Karpas-422 (cell line): ENCODE results near the gene CHSY3. TPM values are rescaled to one million over a fixed set of nuclear protein-coding genes. Genes with fewer than 3 reads are reported as not detected.

ENCODE experiments used
- DNase-seq: peaks from one replicate; pipeline ENCODE4 v3.0.0-alpha.2; 2015
- H2AFZ ChIP-seq: fragments of 200-600 bp; sonication (generic); 2 replicates; pipeline ENCODE4 v1.6.1; 2014; ENCODE audit warnings: antibody characterized with exemption, low read length, mixed read lengths
- H3K27ac ChIP-seq: fragments of 200-600 bp; sonication (generic); 2 replicates; pipeline ENCODE4 v1.5.1; 2014; ENCODE audit warnings: mild to moderate bottlenecking, low read length, moderate library complexity
- H3K27me3 ChIP-seq: fragments of 200-600 bp; sonication (generic); 2 replicates; pipeline ENCODE4 v1.6.1; 2014; ENCODE audit warnings: low read length, mixed read lengths
- H3K36me3 ChIP-seq: fragments of 200-600 bp; sonication (generic); 2 replicates; pipeline ENCODE4 v1.6.1; 2014; ENCODE audit warnings: low read length, mixed read lengths; ENCODE audit not compliant: insufficient read depth
- H3K4me1 ChIP-seq: fragments of 200-600 bp; sonication (generic); 2 replicates; pipeline ENCODE4 v1.6.1; 2014; ENCODE audit warnings: mild to moderate bottlenecking, low read length, mixed read lengths
- H3K4me2 ChIP-seq: fragments of 200-600 bp; sonication (generic); 2 replicates; pipeline ENCODE4 v1.6.1; 2014; ENCODE audit warnings: low read length, low read depth, mild to moderate bottlenecking; ENCODE audit not compliant: poor library complexity, severe bottlenecking
- H3K4me3 ChIP-seq: fragments of 200-600 bp; sonication (generic); 2 replicates; pipeline ENCODE4 v1.5.1; 2014; ENCODE audit warnings: mild to moderate bottlenecking, antibody characterized with exemption, low read length, mixed read lengths
- H3K79me2 ChIP-seq: fragments of 200-600 bp; sonication (generic); 2 replicates; pipeline ENCODE4 v1.6.1; 2014; ENCODE audit warnings: mild to moderate bottlenecking, low read length, mixed read lengths
- H3K9ac ChIP-seq: fragments of 200-600 bp; sonication (generic); 2 replicates; pipeline ENCODE4 v1.6.0; 2014; ENCODE audit warnings: low read length
- H3K9me2 ChIP-seq: fragments of 200-600 bp; sonication (generic), shearing (Covaris generic); replicated peaks from 2 replicates; pipeline ENCODE4 v1.6.0; 2014; ENCODE audit warnings: mild to moderate bottlenecking, low read length, moderate library complexity; ENCODE audit not compliant: insufficient read depth
- H3K9me3 ChIP-seq: fragments of 300-700, 200-600 bp; sonication (generic); 2 replicates; pipeline ENCODE4 v1.6.1; 2014; ENCODE audit warnings: low read length, mixed read lengths
- H4K20me1 ChIP-seq: fragments of 200-600 bp; sonication (generic); 2 replicates; pipeline ENCODE4 v1.6.1; 2014; ENCODE audit warnings: mild to moderate bottlenecking, antibody characterized with exemption, low read length, low read depth; ENCODE audit not compliant: insufficient read depth
- total RNA-seq: library from RNA; depleted of rRNA; stranded (reverse); fragments of >200 nt; shearing (Covaris generic); gene quantifications from 2 replicates; pipeline ENCODE4 v1.2.3, GENCODE V29; 2014; ENCODE audit warnings: low replicate concordance

Gene CHSY3
- total RNA-seq, 1 experiment from 2014 or later, result not detected

DNA sequence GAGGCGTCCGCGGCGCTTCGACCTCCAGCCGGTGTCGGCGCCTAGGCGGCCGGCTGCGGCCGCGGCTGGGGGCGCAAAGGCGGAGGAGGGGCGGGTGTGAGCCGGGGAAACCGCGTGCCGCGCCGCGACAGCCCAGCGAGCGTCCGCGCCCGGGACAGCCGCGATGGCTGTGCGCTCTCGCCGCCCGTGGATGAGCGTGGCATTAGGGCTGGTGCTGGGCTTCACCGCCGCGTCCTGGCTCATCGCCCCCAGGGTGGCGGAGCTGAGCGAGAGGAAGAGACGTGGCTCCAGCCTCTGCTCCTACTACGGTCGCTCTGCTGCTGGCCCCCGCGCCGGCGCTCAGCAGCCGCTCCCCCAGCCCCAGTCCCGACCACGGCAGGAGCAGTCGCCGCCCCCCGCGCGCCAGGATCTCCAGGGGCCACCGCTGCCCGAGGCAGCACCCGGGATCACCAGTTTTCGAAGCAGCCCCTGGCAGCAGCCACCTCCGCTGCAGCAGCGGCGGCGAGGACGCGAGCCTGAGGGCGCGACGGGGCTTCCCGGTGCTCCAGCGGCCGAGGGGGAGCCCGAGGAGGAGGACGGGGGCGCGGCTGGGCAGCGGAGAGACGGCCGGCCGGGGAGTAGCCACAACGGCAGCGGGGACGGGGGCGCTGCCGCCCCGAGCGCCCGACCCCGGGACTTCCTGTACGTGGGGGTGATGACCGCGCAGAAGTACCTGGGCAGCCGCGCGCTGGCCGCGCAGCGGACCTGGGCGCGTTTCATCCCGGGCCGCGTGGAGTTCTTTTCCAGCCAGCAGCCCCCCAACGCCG is 605 bp downstream of the CHSY3 start:
- Histone ChIP-seq H3K4me2 (no peak overlapping the region), H3K4me1 (no peaks in the 10 kb centered on the region), H3K9ac (no peak overlapping the region), H3K79me2 (no peaks in the 10 kb centered on the region), H3K27ac (no peak overlapping the region), H3K27me3 (no peaks in the 10 kb centered on the region), H3K9me2 (no peaks in the 10 kb centered on the region), H3K4me3 (no peak overlapping the region), H2AFZ (no peak overlapping the region), H3K36me3 (no peaks in the 10 kb centered on the region), H3K9me3 (no peaks in the 10 kb centered on the region), H4K20me1 (no peaks in the 10 kb centered on the region)
- no peak for DNase-seq

DNA sequence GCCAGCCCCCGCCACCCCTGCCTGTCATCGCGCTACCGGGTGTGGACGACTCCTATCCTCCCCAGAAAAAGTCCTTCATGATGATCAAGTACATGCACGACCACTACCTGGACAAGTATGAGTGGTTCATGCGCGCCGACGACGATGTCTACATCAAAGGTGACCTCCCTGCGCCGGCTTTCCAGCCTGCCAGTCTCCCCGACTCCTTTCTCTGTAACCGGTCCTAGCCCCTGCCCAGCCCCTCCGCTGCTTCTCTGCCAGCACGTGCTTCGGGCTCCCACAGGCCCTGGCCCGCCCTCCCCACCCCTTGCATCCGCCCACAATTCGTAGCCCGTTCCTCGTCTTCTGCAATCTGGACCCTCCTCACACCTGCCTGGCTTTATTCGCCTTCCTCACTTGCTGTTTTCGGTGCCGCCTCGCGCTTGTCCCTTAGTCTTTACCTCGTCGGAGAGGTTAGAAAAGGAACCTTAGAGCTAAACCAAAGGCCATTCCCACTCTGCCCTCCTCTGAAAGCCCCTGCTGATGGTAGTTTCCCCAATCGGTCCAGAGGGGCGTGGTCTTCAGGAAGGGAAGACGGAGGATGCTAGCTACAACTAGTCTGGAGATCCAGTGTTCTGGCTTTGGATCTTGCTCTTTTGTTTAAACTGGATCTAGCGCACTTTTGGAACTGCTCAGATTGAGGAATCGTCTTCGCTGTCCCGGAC is 1.4 kb downstream of the CHSY3 start:
- Histone ChIP-seq H3K27ac (no peak overlapping the region), H3K9me2 (no peaks in the 10 kb centered on the region), H3K4me2 (no peak overlapping the region), H3K4me3 (no peak overlapping the region), H3K27me3 (no peaks in the 10 kb centered on the region), H3K36me3 (no peaks in the 10 kb centered on the region), H3K79me2 (no peaks in the 10 kb centered on the region), H3K9ac (no peak overlapping the region), H3K9me3 (no peaks in the 10 kb centered on the region), H4K20me1 (no peaks in the 10 kb centered on the region), H3K4me1 (no peaks in the 10 kb centered on the region), H2AFZ (no peak overlapping the region)
- no peak for DNase-seq

DNA sequence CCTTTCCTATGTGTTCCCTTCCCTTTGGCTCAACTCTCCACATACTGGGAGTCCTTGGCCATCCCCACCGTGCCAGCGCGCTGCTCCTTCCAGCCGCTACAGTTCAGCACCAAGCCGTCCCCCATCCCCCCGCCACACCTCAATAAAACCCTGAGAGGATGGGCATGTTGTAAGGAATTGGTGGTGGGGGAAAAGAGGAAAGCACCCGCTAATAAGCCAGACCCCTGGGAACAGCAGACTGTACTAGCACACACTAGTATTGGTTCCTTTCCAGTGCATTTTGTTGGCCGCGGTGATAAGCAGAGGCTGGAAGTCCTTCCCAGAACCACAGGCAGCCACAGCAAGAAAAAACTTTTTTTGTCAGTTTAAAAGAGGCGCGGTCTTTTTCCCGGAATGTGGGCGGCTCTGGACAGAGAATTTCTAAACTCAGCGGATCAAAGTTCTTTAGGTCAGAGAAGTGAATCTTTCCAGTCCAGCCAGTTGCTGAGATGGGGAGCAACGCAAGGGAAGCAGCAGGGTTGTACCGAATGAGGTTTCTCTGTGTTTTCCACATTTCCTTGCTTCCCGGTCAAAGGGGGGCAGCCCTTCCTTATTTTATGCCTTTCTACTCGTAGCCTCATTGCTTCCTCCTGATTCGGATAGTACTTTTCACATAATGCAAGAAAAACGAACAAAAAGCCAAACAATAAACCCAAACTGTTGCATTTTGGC is 2.1 kb downstream of the CHSY3 start:
- Histone ChIP-seq H3K27me3 (no peaks in the 10 kb centered on the region), H3K4me3 (no peak overlapping the region), H4K20me1 (no peaks in the 10 kb centered on the region), H3K4me2 (no peak overlapping the region), H3K27ac (no peak overlapping the region), H3K9ac (no peak overlapping the region), H3K36me3 (no peaks in the 10 kb centered on the region), H3K79me2 (no peaks in the 10 kb centered on the region), H2AFZ (no peak overlapping the region), H3K4me1 (no peaks in the 10 kb centered on the region), H3K9me3 (no peaks in the 10 kb centered on the region), H3K9me2 (no peaks in the 10 kb centered on the region)
- DNase-seq, result no peak

DNA sequence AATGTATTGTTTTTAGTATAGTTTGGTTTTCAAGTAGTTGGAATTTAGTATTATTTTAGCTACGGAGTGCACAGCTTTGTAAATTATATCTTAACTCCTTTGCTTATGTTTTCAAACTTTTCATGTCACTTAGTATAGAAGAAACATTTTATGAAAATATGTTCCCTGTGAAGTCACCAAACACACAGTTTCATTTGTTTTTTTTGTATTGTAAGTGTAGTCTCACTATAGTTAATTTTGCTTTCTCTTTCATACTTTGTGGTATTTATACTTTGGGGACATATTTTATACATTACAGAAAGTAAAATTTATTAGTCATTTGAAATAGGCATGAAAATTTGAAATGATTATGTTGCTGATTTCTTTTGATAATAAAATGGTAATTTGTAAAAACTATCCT is 5.0 kb downstream of the CHSY3 start:
- Histone ChIP-seq H4K20me1 (no peaks in the 10 kb centered on the region), H3K27me3 (no peaks in the 10 kb centered on the region), H3K9me3 (no peaks in the 10 kb centered on the region), H2AFZ (no peak overlapping the region), H3K9ac (no peak overlapping the region), H3K27ac (no peak overlapping the region), H3K79me2 (no peaks in the 10 kb centered on the region), H3K36me3 (no peaks in the 10 kb centered on the region), H3K4me1 (no peaks in the 10 kb centered on the region), H3K4me3 (no peak overlapping the region), H3K4me2 (no peak overlapping the region), H3K9me2 (no peaks in the 10 kb centered on the region)
- no peak for DNase-seq

DNA sequence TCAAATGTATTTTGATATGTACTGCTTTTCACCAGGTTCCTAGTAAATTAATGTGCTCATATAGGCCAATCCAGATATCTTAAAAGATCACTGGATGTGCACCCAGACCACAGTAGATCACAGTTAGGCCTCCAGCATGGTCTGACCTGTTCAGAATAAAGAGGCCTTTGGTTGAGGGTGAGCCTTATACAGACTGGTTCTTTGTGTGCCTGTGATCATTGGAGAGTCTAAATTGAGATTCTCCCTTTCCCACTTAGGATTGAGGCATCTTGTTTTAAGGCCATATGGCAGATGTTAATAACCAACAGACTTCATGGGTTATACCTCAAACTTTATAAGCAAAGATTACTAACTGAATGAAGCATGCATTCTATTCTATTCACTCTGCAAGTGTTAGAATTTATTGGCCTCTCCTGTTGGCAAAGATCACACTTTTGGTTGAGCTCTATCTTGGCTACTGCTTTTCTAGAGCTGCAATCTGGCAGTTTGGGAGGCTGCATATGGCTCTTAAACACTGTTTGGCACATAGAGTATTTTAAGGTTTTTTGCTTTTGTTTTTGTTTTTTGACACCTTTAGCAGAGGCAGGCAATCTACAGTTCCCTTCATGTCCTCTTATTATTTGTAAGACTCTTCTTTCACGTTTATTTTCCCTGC is 8.5 kb downstream of the CHSY3 start:
- no peak for DNase-seq
- Histone ChIP-seq H3K4me2 (no peak overlapping the region), H2AFZ (no peak overlapping the region), H3K79me2 (no peaks in the 10 kb centered on the region), H3K4me3 (no peak overlapping the region), H3K9ac (no peak overlapping the region), H3K27ac (no peak overlapping the region), H3K27me3 (no peaks in the 10 kb centered on the region), H3K36me3 (no peaks in the 10 kb centered on the region), H3K9me2 (no peaks in the 10 kb centered on the region), H4K20me1 (no peaks in the 10 kb centered on the region), H3K4me1 (no peaks in the 10 kb centered on the region), H3K9me3 (no peaks in the 10 kb centered on the region)

DNA sequence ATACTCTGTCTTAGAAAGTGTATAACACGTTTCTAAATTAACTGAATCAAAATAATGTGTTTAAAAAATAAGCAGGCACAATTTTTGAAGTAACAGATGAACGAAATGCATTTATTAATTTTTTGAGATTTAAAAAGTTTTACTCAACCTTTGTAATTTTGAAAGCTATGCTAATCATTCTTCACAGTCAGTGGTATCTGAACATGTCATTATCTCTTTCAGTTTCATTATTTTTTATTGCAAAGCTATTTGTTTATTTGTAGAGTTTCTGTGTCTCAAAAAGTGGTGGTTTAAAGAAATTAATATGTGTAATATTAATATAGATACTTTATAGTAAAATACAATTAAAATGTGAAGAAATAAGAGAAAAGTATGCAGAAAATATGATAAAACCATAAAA is 11.2 kb downstream of the CHSY3 start:
- Histone ChIP-seq H3K9me2 (no peaks in the 10 kb centered on the region), H3K4me1 (no peaks in the 10 kb centered on the region), H2AFZ (no peak overlapping the region), H3K36me3 (no peaks in the 10 kb centered on the region), H3K79me2 (no peaks in the 10 kb centered on the region), H3K9ac (no peak overlapping the region), H3K4me3 (no peak overlapping the region), H3K27ac (no peak overlapping the region), H3K9me3 (no peaks in the 10 kb centered on the region), H3K27me3 (no peaks in the 10 kb centered on the region), H4K20me1 (no peaks in the 10 kb centered on the region), H3K4me2 (no peak overlapping the region)
- DNase-seq, result no peak

DNA sequence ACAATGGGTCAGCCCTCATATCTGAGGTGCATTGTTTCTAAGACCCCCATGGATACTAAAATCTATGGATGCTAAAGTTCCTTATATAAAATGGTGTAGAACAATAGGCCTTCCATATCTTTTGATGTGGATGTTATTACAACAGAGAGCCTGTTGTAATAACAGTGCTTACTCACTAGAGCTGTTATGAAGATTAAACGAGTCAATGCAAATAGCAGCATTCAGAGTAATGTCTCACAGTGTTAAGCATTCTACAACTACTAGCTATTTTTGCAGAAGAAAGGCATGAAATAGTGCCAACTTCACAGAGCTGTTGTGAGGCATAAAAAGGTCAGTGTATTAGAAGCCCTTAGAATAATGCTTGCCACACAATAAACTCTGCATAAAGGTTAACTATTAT is 13.0 kb downstream of the CHSY3 start:
- H3K9me2 ChIP-seq, result no peaks in the 10 kb centered on the region
- no peak overlapping the region for H3K27ac ChIP-seq
- DNase-seq, result no peak
- no peaks in the 10 kb centered on the region for H4K20me1 ChIP-seq
- no peaks in the 10 kb centered on the region for H3K79me2 ChIP-seq
- H3K9me3 ChIP-seq, result no peaks in the 10 kb centered on the region
- H3K9ac ChIP-seq, result no peak overlapping the region
- no peak overlapping the region for H2AFZ ChIP-seq
- no peaks in the 10 kb centered on the region for H3K36me3 ChIP-seq
- H3K4me2 ChIP-seq, result no peak overlapping the region
- H3K4me3 ChIP-seq, result no peak overlapping the region
- H3K27me3 ChIP-seq, result no peaks in the 10 kb centered on the region
- no peaks in the 10 kb centered on the region for H3K4me1 ChIP-seq

DNA sequence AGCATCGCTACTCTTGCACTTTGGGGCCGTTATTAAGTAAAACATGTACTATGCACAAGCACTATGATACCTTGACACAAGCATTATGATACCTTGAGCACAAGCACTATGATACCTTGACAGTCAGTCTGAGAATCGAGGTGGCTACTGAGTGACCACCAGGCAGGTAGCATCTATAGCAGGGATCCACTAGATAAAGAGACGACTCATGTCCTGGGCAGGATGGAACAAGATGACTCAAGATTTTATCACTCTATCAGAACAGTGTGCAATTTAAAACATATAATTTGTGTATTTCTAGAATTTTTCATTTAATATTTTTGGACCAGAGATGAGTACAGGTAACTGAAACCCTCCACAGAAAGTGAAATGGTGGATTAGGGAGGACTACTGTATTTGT is 16.9 kb downstream of the CHSY3 start:
- Histone ChIP-seq H3K9ac (no peak overlapping the region), H3K4me1 (no peaks in the 10 kb centered on the region)

More for the DNA sequence above, 16.9 kb downstream of the CHSY3 start:
- H2AFZ ChIP-seq, result no peak overlapping the region
- H3K4me2 ChIP-seq, result no peak overlapping the region
- no peak for DNase-seq
- no peaks in the 10 kb centered on the region for H3K79me2 ChIP-seq
- H3K9me3 ChIP-seq, result no peaks in the 10 kb centered on the region
- no peak overlapping the region for H3K4me3 ChIP-seq
- H3K27me3 ChIP-seq, result no peaks in the 10 kb centered on the region
- no peaks in the 10 kb centered on the region for H4K20me1 ChIP-seq
- no peak overlapping the region for H3K27ac ChIP-seq
- no peaks in the 10 kb centered on the region for H3K36me3 ChIP-seq
- H3K9me2 ChIP-seq, result no peaks in the 10 kb centered on the region
